Measurements from ENCODE around the gene MARCHF6. TPM values are rescaled to one million over a fixed set of nuclear protein-coding genes. Genes with fewer than 3 reads are reported as not detected.

Gene MARCHF6
- total and polyA plus RNA-seq, 9 of the 15 experiments (the other 6 are each of a cell fraction or from before 2014, with no cell fraction given) = 74.1 to 456 (median 116) TPM

DNA sequence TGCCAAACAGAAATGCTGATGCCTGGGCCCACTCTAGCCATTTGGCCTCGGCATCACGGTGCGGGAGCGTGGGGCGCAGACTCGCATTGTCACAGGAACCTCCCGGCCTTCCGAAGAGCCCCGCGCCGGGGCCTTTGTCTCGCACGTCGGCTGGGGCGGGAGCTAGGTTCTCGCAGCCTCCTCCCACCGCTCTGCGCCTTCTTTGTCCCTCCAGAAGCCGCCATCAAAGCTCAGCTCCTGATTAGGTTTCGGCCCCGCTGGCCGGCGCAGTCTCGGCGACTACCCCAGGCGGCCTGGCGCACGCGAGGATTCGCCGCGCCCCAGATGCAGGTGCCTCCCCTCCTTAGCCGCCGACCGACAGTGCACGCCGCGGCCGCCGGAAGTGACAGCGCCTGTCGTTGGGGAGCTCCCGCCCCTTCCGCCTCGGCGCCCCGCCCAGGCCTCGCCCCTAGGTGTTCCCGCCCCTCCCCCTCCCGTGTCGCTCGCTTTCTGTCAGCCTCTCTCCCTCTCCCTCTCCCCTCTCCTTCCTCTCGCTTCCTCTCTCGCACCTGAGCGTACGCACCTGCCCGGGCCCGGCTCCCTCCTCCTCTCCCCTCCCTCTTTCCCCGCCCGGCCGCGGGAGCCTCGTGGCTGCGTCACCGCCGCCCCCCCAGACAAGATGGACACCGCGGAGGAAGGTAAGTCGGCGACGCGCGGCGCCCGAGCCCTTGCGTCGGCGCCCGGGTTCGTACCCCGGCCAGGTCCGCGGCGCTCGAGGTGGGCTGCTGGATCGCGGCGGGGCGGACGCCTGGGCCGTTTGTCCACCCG is at the start of gene MARCHF6 (continued):
- TF ChIP-seq TSC22D4 (tag; IDR thresholded peaks at IDR 0.05) = no peak
- no peak for TF ChIP-seq ZNF133 (CRISPR knock-in tag; IDR thresholded peaks at IDR 0.05)
- 0 out of 2 replicates have a peak, but pooled peaks have one; percentile 69 for TF ChIP-seq FOXP4 (CRISPR knock-in tag; IDR thresholded peaks at IDR 0.05; ENCODE audit: borderline replicate concordance)
- no peak for TF ChIP-seq ZNF316 (IDR thresholded peaks at IDR 0.05)
- TF ChIP-seq, protein P1, sequence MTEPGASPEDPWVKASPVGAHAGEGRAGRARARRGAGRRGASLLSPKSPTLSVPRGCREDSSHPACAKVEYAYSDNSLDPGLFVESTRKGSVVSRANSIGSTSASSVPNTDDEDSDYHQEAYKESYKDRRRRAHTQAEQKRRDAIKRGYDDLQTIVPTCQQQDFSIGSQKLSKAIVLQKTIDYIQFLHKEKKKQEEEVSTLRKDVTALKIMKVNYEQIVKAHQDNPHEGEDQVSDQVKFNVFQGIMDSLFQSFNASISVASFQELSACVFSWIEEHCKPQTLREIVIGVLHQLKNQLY (CRISPR knock-in tag; conservative IDR thresholded peaks at IDR 0.05) = no peak
- TF ChIP-seq RNF2 (IDR thresholded peaks at IDR 0.05) = peak; percentile 63
- TF ChIP-seq ZFP1 (CRISPR knock-in tag; IDR thresholded peaks at IDR 0.05) = no peak
- TF ChIP-seq, protein P2, sequence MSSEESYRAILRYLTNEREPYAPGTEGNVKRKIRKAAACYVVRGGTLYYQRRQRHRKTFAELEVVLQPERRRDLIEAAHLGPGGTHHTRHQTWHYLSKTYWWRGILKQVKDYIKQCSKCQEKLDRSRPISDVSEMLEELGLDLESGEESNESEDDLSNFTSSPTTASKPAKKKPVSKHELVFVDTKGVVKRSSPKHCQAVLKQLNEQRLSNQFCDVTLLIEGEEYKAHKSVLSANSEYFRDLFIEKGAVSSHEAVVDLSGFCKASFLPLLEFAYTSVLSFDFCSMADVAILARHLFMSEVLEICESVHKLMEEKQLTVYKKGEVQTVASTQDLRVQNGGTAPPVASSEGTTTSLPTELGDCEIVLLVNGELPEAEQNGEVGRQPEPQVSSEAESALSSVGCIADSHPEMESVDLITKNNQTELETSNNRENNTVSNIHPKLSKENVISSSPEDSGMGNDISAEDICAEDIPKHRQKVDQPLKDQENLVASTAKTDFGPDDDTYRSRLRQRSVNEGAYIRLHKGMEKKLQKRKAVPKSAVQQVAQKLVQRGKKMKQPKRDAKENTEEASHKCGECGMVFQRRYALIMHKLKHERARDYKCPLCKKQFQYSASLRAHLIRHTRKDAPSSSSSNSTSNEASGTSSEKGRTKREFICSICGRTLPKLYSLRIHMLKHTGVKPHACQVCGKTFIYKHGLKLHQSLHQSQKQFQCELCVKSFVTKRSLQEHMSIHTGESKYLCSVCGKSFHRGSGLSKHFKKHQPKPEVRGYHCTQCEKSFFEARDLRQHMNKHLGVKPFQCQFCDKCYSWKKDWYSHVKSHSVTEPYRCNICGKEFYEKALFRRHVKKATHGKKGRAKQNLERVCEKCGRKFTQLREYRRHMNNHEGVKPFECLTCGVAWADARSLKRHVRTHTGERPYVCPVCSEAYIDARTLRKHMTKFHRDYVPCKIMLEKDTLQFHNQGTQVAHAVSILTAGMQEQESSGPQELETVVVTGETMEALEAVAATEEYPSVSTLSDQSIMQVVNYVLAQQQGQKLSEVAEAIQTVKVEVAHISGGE (CRISPR knock-in tag; IDR thresholded peaks at IDR 0.05) = peak in 2 of 3 experiments; percentile 42 to 78; a peak in 2 of 6 replicates
- no peak for TF ChIP-seq CHD4 (IDR thresholded peaks at IDR 0.05; ENCODE audit: insufficient read depth, insufficient replicate concordance, low read depth, low read length, poor library complexity, severe bottlenecking)
- TF ChIP-seq RBM22 (IDR thresholded peaks at IDR 0.05; ENCODE audit: low read depth, low read length, poor library complexity, severe bottlenecking) = peak; percentile 53
